SKM-1 treated with dmso at 0.1 percent for 144 hours (cell line): ENCODE results near the gene STK32C.

Experiments used
- DNase-seq: peaks from one replicate; lab custom pipeline; 2025; ENCODE audit not compliant: unreplicated experiment; lab: John Stamatoyannopoulos, UW

STK32C gene

GRCh38 chr10:132200344-132201110, 107.2 kb downstream of the STK32C start:
- DNase-seq: no peak

GRCh38 chr10:132199854-132200311, 107.9 kb downstream of the STK32C start:
- no peak for DNase-seq

GRCh38 chr10:132199268-132199853, 108.4 kb downstream of the STK32C start:
- no peak for DNase-seq

GRCh38 chr10:132198381-132199181, 109.2 kb downstream of the STK32C start:
- DNase-seq: no peak

- no peak for DNase-seq
These were observed 109.7 kb downstream of the STK32C start for GRCh38 chr10:132198068-132198370.

- no peak for DNase-seq
These were observed 110.3 kb downstream of the STK32C start for GRCh38 chr10:132197271-132198067.

GRCh38 chr10:132196178-132197113, 111.3 kb downstream of the STK32C start:
- DNase-seq: no peak

GRCh38 chr10:132195366-132196075, 112.2 kb downstream of the STK32C start:
- DNase-seq: no peak

GRCh38 chr10:132194726-132195125, 113.0 kb downstream of the STK32C start:
- DNase-seq: no peak

- no peak for DNase-seq
These were observed 113.7 kb downstream of the STK32C start for GRCh38 chr10:132193907-132194552.

GRCh38 chr10:132192991-132193665, 114.6 kb downstream of the STK32C start:
- no peak for DNase-seq

- no peak for DNase-seq
These were observed 115.4 kb downstream of the STK32C start for GRCh38 chr10:132192076-132192975.

- DNase-seq: no peak
These were observed 117.8 kb downstream of the STK32C start for GRCh38 chr10:132189810-132190422.

- no peak for DNase-seq
These were observed 118.7 kb downstream of the STK32C start for GRCh38 chr10:132189016-132189415.

- no peak for DNase-seq
These were observed 119.4 kb downstream of the STK32C start for GRCh38 chr10:132188331-132188730.

GRCh38 chr10:132187430-132188138, 120.2 kb downstream of the STK32C start:
- no peak for DNase-seq
